DMS53 treated with DMSO at 0.1 percent for 48 hours (cell line): Measurements from ENCODE around the gene NAB1.
"Not testable (repeated sequence)": the region's sequence is repeated elsewhere in the genome, so short reads cannot be mapped to it uniquely, and the experiment has no call there.

Experiments
- DNase-seq: peaks from one replicate; lab custom pipeline; 2025; ENCODE audit not compliant: unreplicated experiment; lab: John Stamatoyannopoulos, UW

NAB1 gene

GRCh38 chr2:190708650-190709049 lies 59.8 kb downstream of the NAB1 start:
- DNase-seq, result not testable (repeated sequence)

- no peak for DNase-seq
Measured at GRCh38 chr2:190711069-190711468, 62.2 kb downstream of the NAB1 start.

GRCh38 chr2:190713471-190713870 lies 64.6 kb downstream of the NAB1 start:
- no peak for DNase-seq

- DNase-seq, result no peak
Measured at GRCh38 chr2:190714958-190715357, 66.1 kb downstream of the NAB1 start.

GRCh38 chr2:190716176-190716807 lies 67.4 kb downstream of the NAB1 start:
- no peak for DNase-seq

GRCh38 chr2:190717306-190717705 lies 68.4 kb downstream of the NAB1 start:
- no peak for DNase-seq

GRCh38 chr2:190717764-190718651 lies 69.1 kb downstream of the NAB1 start:
- peak; percentile 74 for DNase-seq

GRCh38 chr2:190718652-190719526 lies 70.0 kb downstream of the NAB1 start:
- DNase-seq, result peak; percentile 28

- DNase-seq, result no peak
Measured at GRCh38 chr2:190720276-190720675, 71.4 kb downstream of the NAB1 start.

- no peak for DNase-seq
Measured at GRCh38 chr2:190720691-190721090, 71.8 kb downstream of the NAB1 start.

GRCh38 chr2:190722061-190722759 lies 73.3 kb downstream of the NAB1 start:
- DNase-seq, result no peak

GRCh38 chr2:190722835-190723234 lies 74.0 kb downstream of the NAB1 start:
- no peak for DNase-seq

- no peak for DNase-seq
Measured at GRCh38 chr2:190723397-190724090, 74.7 kb downstream of the NAB1 start.

- no peak for DNase-seq
Measured at GRCh38 chr2:190726255-190726654, 77.4 kb downstream of the NAB1 start.

- DNase-seq, result no peak
Measured at GRCh38 chr2:190736355-190736754, 87.5 kb downstream of the NAB1 start.

- no peak for DNase-seq
Measured at GRCh38 chr2:190740449-190740848, 91.6 kb downstream of the NAB1 start.
